WI38 (cell line): Measurements from ENCODE around the gene ABCB6.

Experiments
- H3K4me3 ChIP-seq: 2 replicates; pipeline ENCODE4 v1.5.1; 2011; ENCODE audit warnings: low read depth, mild to moderate bottlenecking, control low read depth, low read length
- CTCF ChIP-seq: IDR thresholded peaks from 2 replicates; pipeline ENCODE4 v1.5.1; 2012; ENCODE audit warnings: low read depth, mild to moderate bottlenecking, control low read depth, low read length

Gene ABCB6

GRCh38 chr2:219174801-219175200, 44.0 kb downstream of the ABCB6 start:
- TF ChIP-seq CTCF: no peak
- H3K4me3 ChIP-seq: no peak overlapping the region

- no peak for TF ChIP-seq CTCF
- H3K4me3 ChIP-seq: no peak overlapping the region
Measured at GRCh38 chr2:219174146-219174545, 44.6 kb downstream of the ABCB6 start.

DNA sequence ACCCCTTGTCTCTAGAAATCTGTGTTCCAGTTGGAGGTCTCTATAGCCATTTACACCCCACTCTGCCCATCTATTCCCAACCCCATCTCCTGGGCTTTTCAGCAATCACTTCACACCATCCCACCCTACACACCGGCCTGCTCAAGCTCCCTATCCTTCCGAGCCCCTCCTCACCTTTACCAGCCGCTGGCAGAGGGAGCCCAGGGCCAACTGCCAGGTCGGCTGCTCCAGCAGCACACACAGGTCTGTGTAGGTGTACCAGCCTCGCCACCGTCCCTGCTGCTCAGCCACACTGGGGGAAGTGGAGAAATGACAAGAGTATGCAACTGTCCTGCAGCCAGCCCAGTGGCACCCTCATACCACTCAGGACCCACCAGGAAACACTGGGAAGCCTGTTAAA, 45.6 kb downstream of the ABCB6 start:
- no peak overlapping the region for H3K4me3 ChIP-seq

GRCh38 chr2:219172231-219173154, 46.3 kb downstream of the ABCB6 start:
- no peak for TF ChIP-seq CTCF
- H3K4me3 ChIP-seq: no peak overlapping the region

More for the DNA sequence above, 45.6 kb downstream of the ABCB6 start:
- no peak for TF ChIP-seq CTCF

DNA sequence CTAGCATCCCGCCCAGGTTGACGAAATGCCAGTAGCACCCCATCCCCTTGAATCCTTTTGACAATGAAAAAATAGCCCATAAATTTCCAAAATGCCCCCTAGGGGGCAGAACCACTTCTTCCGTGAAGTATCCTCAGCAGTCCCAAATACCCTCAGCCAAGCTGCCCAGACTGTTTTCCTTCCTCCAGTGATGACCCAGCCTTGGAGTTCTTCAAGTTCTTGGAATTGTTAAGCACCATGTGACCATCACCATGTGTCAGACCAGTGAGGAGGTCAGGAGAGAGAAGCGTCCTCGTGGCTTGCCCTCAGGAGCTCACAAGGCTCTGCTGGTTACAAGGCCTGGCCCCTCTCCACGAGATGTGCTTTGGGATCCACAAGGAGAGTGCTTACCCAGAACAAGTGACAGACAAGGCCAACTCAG, 47.5 kb downstream of the ABCB6 start:
- peak; percentile 75 for TF ChIP-seq CTCF
- no peak overlapping the region for H3K4me3 ChIP-seq

- no peak for TF ChIP-seq CTCF
- no peak within 1 kb of the TSS for H3K4me3 ChIP-seq
Measured at GRCh38 chr2:219169930-219170654, 48.7 kb downstream of the ABCB6 start, which contains the start of gene SLC23A3. TSS of gene SLC23A3 (minus strand) at chr2:219170029. CDS start at chr2:219169984, 45 bp downstream.

- no peak overlapping the region for H3K4me3 ChIP-seq
- TF ChIP-seq CTCF: no peak
Measured at GRCh38 chr2:219168932-219169331, 49.8 kb downstream of the ABCB6 start.
